ENCODE results near the gene EMID1.
A peak's percentile ranks its signal among the peaks of the same experiment; 100 is the strongest.

Gene EMID1

DNA sequence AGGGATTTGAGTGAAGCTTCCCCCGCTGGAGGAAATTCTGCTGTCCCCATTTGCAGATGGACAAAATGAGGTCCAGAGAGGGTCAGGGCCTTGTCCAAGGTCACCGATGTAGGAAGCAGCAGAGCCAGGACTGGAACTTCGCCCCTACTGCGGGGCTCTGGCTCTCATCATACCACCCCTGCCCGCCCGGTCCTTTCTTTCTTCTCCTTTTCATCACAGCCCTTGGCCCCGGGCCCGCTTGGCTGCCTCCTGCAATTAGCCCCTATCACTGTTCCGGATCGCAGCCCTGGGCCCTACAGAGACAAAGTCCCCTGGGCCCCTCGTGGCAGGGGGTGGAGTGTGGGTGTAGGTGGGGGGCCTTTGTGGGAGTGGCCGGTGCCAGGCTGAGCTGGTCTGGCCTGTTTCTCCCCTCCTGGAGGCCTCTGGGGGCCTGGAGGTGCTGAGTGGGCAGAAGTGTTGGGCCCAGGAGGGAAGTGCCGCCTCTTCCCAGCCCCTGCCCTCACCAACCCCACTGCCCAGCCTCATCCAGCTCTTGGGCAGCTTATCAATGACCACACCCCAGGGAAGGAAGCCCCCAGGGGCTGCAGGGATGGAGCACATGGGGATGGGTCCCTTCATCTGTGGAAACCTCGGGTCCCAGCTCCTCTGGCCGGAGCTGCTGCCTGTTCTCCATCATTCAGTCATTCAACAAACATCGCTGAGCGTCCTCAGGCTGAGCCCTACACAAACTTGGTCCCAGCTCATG is 3.4 kb downstream of the EMID1 start:
- TF ChIP-seq CTCF (IDR thresholded peaks at IDR 0.05; ENCODE audit: insufficient read depth, low read length, poor library complexity, severe bottlenecking), result no peak
- Histone ChIP-seq H3K36me3 (ENCODE audit: control insufficient read depth, insufficient read depth, low read length) (no peaks in the 10 kb centered on the region), H3K27me3 (replicated peaks; ENCODE audit: control insufficient read depth, insufficient read depth, low read length) (no peaks in the 10 kb centered on the region), H3K4me3 (replicated peaks; ENCODE audit: low read depth, low read length) (peak overlapping the region; percentile 91)
- DNase-seq (ENCODE audit: extremely low read depth, insufficient read length), result no peak

GRCh38 chr22:29209624-29209929 is 3.9 kb downstream of the EMID1 start:
- no peak for DNase-seq (ENCODE audit: extremely low read depth, insufficient read length)
- Histone ChIP-seq H3K4me3 (replicated peaks; ENCODE audit: low read depth, low read length) (peak overlapping the region; percentile 91), H3K27me3 (replicated peaks; ENCODE audit: control insufficient read depth, insufficient read depth, low read length) (no peaks in the 10 kb centered on the region), H3K36me3 (ENCODE audit: control insufficient read depth, insufficient read depth, low read length) (no peaks in the 10 kb centered on the region)
- TF ChIP-seq CTCF (IDR thresholded peaks at IDR 0.05; ENCODE audit: insufficient read depth, low read length, poor library complexity, severe bottlenecking), result no peak

DNA sequence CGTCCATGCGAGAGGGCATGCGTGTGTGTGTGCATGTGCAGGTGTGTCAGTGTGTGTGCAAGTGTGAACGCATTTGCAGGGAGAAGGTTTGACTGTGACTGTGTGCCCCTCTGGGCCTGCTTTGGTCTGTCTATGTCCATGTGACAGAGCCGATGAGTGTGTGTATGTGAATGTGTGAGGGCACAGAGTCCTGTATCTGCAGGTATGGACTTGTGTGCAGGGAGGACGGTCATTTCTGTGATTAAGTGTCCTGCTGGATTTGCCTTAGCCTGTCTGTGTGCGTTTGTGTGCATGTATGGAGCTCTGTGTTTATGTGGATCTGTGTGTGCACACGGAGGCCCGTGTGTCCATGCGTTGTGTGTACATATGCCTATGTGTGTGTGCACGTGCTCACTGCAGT is 5.4 kb downstream of the EMID1 start:
- Histone ChIP-seq H3K36me3 (ENCODE audit: control insufficient read depth, insufficient read depth, low read length) (peaks cover 3% of the 10 kb centered on the region), H3K4me3 (replicated peaks; ENCODE audit: low read depth, low read length) (no peak overlapping the region), H3K27me3 (replicated peaks; ENCODE audit: control insufficient read depth, insufficient read depth, low read length) (no peaks in the 10 kb centered on the region)
- DNase-seq (ENCODE audit: extremely low read depth, insufficient read length), result no peak
- TF ChIP-seq CTCF (IDR thresholded peaks at IDR 0.05; ENCODE audit: insufficient read depth, low read length, poor library complexity, severe bottlenecking), result no peak

GRCh38 chr22:29211466-29211865 is 5.8 kb downstream of the EMID1 start:
- DNase-seq (ENCODE audit: extremely low read depth, insufficient read length), result no peak
- Histone ChIP-seq H3K4me3 (replicated peaks; ENCODE audit: low read depth, low read length) (no peak overlapping the region), H3K27me3 (replicated peaks; ENCODE audit: control insufficient read depth, insufficient read depth, low read length) (no peaks in the 10 kb centered on the region), H3K36me3 (ENCODE audit: control insufficient read depth, insufficient read depth, low read length) (peaks cover 3% of the 10 kb centered on the region)
- TF ChIP-seq CTCF (IDR thresholded peaks at IDR 0.05; ENCODE audit: insufficient read depth, low read length, poor library complexity, severe bottlenecking), result no peak

GRCh38 chr22:29212743-29213142 is 7.0 kb downstream of the EMID1 start:
- TF ChIP-seq CTCF (IDR thresholded peaks at IDR 0.05; ENCODE audit: insufficient read depth, low read length, poor library complexity, severe bottlenecking), result no peak
- H3K36me3 ChIP-seq (ENCODE audit: control insufficient read depth, insufficient read depth, low read length), result peaks cover 3% of the 10 kb centered on the region
- DNase-seq (ENCODE audit: extremely low read depth, insufficient read length), result no peak
- H3K27me3 ChIP-seq (replicated peaks; ENCODE audit: control insufficient read depth, insufficient read depth, low read length), result no peaks in the 10 kb centered on the region
- H3K4me3 ChIP-seq (replicated peaks; ENCODE audit: low read depth, low read length), result no peak overlapping the region

- TF ChIP-seq CTCF (IDR thresholded peaks at IDR 0.05; ENCODE audit: insufficient read depth, low read length, poor library complexity, severe bottlenecking), result no peak
- DNase-seq (ENCODE audit: extremely low read depth, insufficient read length), result no peak
- H3K27me3 ChIP-seq (replicated peaks; ENCODE audit: control insufficient read depth, insufficient read depth, low read length), result no peaks in the 10 kb centered on the region
- no peak overlapping the region for H3K4me3 ChIP-seq (replicated peaks; ENCODE audit: low read depth, low read length)
- H3K36me3 ChIP-seq (ENCODE audit: control insufficient read depth, insufficient read depth, low read length), result peaks cover 3% of the 10 kb centered on the region
Observed at GRCh38 chr22:29213493-29213892, 7.8 kb downstream of the EMID1 start.
